ENCODE results near the gene ZNF775. TPM values are rescaled to one million over a fixed set of nuclear protein-coding genes. Genes with fewer than 3 reads are reported as not detected.

ZNF775 gene
- total RNA-seq, 1 donor from 2014 or later, result 3.0 TPM

- TF ChIP-seq EZH2 (IDR thresholded peaks at IDR 0.05), result no peak
- no peak overlapping the region for H3K4me3 Mint-ChIP-seq
These were observed 56.4 kb downstream of the ZNF775 start for GRCh38 chr7:150435390-150436073.

DNA sequence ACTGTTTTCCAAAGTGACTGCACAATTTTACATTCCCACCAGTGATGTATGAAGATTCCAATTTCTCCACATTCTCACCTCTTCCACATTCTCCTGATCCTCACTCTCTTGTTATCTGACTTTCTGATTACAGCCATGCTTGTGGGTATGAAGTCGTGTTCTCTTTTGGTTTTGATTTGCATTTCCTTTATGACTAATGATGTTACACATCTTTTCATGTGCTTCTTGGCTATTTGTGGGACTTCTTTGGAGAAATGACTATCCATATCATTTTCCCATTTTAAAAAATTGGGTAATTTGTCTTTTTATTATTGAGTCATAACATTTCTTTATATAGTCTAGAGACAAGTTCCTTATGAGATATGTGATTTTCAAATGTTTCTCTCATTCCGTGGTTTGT lies 60.8 kb downstream of the ZNF775 start:
- Histone ChIP-seq H3K27ac (no peak overlapping the region), H3K4me3 (no peak overlapping the region), H3K36me3 (no peaks in the 10 kb centered on the region), H3K27me3 (peaks cover 27% of the 10 kb centered on the region), H3K9me3 (ENCODE audit: low read depth) (peaks cover 3% of the 10 kb centered on the region), H4K20me1 (ENCODE audit: low read depth) (no peaks in the 10 kb centered on the region), H3K79me2 (ENCODE audit: low read depth) (no peaks in the 10 kb centered on the region), H3K9ac (no peak overlapping the region), H2AFZ (replicated peaks) (no peak overlapping the region), H3K4me2 (no peak overlapping the region), H3K4me1 (no peaks in the 10 kb centered on the region), H3F3A (ENCODE audit: low read depth) (no peaks in the 10 kb centered on the region)
- peaks cover 4% of the 10 kb centered on the region for H3K27me3 Mint-ChIP-seq (ENCODE audit: insufficient read depth, low read depth)
- no peaks in the 10 kb centered on the region for H3K4me1 Mint-ChIP-seq
- H3K27ac Mint-ChIP-seq, result no peak overlapping the region
- no peak for DNase-seq (ENCODE audit: low spot score)
- peaks cover 4% of the 10 kb centered on the region for H3K36me3 Mint-ChIP-seq
- TF ChIP-seq EZH2phosphoT487 (IDR thresholded peaks at IDR 0.05) (no peak), EZH2 (IDR thresholded peaks at IDR 0.05) (no peak), CTCF (IDR thresholded peaks at IDR 0.05) (no peak)
- H3K4me3 Mint-ChIP-seq, result no peak overlapping the region
- H3K9me3 Mint-ChIP-seq, result peaks cover 17% of the 10 kb centered on the region

More at GRCh38 chr7:150435390-150436073, 56.4 kb downstream of the ZNF775 start:
- Mint-ChIP-seq H3K4me1 (no peaks in the 10 kb centered on the region), H3K27ac (no peak overlapping the region), H3K27me3 (ENCODE audit: insufficient read depth, low read depth) (peaks cover 2% of the 10 kb centered on the region), H3K9me3 (no peaks in the 10 kb centered on the region), H3K36me3 (no peaks in the 10 kb centered on the region)
- Histone ChIP-seq H3K36me3 (no peaks in the 10 kb centered on the region), H3K4me3 (no peak overlapping the region), H3K27me3 (peaks cover 18% of the 10 kb centered on the region), H3K79me2 (ENCODE audit: low read depth) (no peaks in the 10 kb centered on the region), H3K27ac (no peak overlapping the region), H3F3A (ENCODE audit: low read depth) (no peaks in the 10 kb centered on the region), H3K9me3 (ENCODE audit: low read depth) (no peaks in the 10 kb centered on the region), H3K4me2 (no peak overlapping the region), H3K4me1 (no peaks in the 10 kb centered on the region), H2AFZ (replicated peaks) (no peak overlapping the region), H3K9ac (no peak overlapping the region), H4K20me1 (ENCODE audit: low read depth) (no peaks in the 10 kb centered on the region)
- DNase-seq (ENCODE audit: low spot score), result no peak

GRCh38 chr7:150441524-150441923 lies 62.4 kb downstream of the ZNF775 start:
- Histone ChIP-seq H3K4me2 (no peak overlapping the region), H3K79me2 (ENCODE audit: low read depth) (no peaks in the 10 kb centered on the region), H3K27me3 (peaks cover 27% of the 10 kb centered on the region), H2AFZ (replicated peaks) (no peak overlapping the region), H3F3A (ENCODE audit: low read depth) (no peaks in the 10 kb centered on the region), H3K4me1 (no peaks in the 10 kb centered on the region), H3K9ac (no peak overlapping the region), H3K4me3 (no peak overlapping the region), H3K9me3 (ENCODE audit: low read depth) (peaks cover 3% of the 10 kb centered on the region), H4K20me1 (ENCODE audit: low read depth) (no peaks in the 10 kb centered on the region), H3K27ac (no peak overlapping the region), H3K36me3 (no peaks in the 10 kb centered on the region)
- H3K4me3 Mint-ChIP-seq, result no peak overlapping the region
- H3K36me3 Mint-ChIP-seq, result peaks cover 4% of the 10 kb centered on the region
- DNase-seq (ENCODE audit: low spot score), result no peak
- H3K27me3 Mint-ChIP-seq (ENCODE audit: insufficient read depth, low read depth), result peaks cover 4% of the 10 kb centered on the region
- H3K27ac Mint-ChIP-seq, result no peak overlapping the region
- TF ChIP-seq EZH2phosphoT487 (IDR thresholded peaks at IDR 0.05) (no peak), CTCF (IDR thresholded peaks at IDR 0.05) (no peak), EZH2 (IDR thresholded peaks at IDR 0.05) (no peak)
- H3K9me3 Mint-ChIP-seq, result peaks cover 17% of the 10 kb centered on the region
- H3K4me1 Mint-ChIP-seq, result no peaks in the 10 kb centered on the region

GRCh38 chr7:150442811-150443210 lies 63.7 kb downstream of the ZNF775 start:
- no peaks in the 10 kb centered on the region for H3K4me1 Mint-ChIP-seq
- Histone ChIP-seq H3F3A (ENCODE audit: low read depth) (no peaks in the 10 kb centered on the region), H3K4me2 (no peak overlapping the region), H2AFZ (replicated peaks) (no peak overlapping the region), H3K27ac (no peak overlapping the region), H4K20me1 (ENCODE audit: low read depth) (no peaks in the 10 kb centered on the region), H3K36me3 (no peaks in the 10 kb centered on the region), H3K27me3 (peaks cover 27% of the 10 kb centered on the region), H3K9me3 (ENCODE audit: low read depth) (peaks cover 3% of the 10 kb centered on the region), H3K4me1 (no peaks in the 10 kb centered on the region), H3K9ac (no peak overlapping the region), H3K4me3 (no peak overlapping the region), H3K79me2 (ENCODE audit: low read depth) (no peaks in the 10 kb centered on the region)
- no peak overlapping the region for H3K4me3 Mint-ChIP-seq
- TF ChIP-seq EZH2 (IDR thresholded peaks at IDR 0.05) (no peak), CTCF (IDR thresholded peaks at IDR 0.05) (no peak), EZH2phosphoT487 (IDR thresholded peaks at IDR 0.05) (no peak)
- no peak overlapping the region for H3K27ac Mint-ChIP-seq
- DNase-seq (ENCODE audit: low spot score), result no peak
- H3K9me3 Mint-ChIP-seq, result peaks cover 17% of the 10 kb centered on the region
- H3K27me3 Mint-ChIP-seq (ENCODE audit: insufficient read depth, low read depth), result peaks cover 4% of the 10 kb centered on the region
- H3K36me3 Mint-ChIP-seq, result peaks cover 4% of the 10 kb centered on the region
